Measurements from ENCODE around the gene TACR2.

The TACR2 gene

DNA sequence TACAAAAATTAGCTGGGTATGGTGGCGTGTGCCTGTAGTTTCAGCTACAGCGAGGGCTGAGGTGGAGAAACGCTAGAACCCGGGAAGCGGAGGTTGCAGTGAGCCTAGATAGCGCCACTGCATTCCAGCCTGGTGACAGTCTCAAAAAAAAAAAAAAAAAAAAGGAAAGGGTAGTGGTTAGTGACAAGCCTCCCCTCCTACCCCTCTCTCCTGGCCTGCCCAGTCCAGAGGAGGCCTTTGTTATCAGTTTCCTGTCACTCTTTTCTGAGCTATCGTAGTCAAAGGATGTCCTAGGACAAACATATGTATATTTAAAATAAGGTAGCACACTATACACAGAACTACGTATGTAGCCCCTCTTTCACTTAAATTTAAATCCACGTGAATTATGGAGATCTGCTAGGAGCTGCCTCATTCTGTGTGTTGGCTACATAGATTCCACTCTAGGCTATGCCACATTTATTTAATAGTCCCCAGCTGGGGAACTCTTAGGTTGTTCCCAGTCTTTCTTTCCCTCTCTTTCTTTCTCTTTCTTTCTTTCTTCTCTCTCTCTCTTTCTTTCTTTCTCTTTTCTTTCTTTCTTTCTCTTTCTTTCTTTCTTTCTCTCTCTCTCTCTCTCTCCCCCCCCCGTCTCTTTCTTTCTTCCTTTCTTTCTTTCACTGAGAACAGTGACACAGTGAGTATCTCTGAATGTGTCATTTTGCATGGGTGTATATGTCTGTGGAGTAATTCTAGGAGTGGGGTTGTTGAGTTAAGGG is 38.5 kb upstream of the TACR2 start:
- TF ChIP-seq TAF1 (IDR thresholded peaks at IDR 0.05; ENCODE audit: borderline replicate concordance, insufficient read depth, low read length) (no peak), FOXP2 (optimal IDR thresholded peaks at IDR 0.05; ENCODE audit: borderline replicate concordance, extremely low read depth, extremely low read length, insufficient read depth) (no peak), SIN3A (IDR thresholded peaks at IDR 0.05; ENCODE audit: borderline replicate concordance, insufficient read depth, low read length) (no peak), POLR2AphosphoS5 (IDR thresholded peaks at IDR 0.05; ENCODE audit: low read depth, low read length) (no peak)
- TF ChIP-seq, protein P1, sequence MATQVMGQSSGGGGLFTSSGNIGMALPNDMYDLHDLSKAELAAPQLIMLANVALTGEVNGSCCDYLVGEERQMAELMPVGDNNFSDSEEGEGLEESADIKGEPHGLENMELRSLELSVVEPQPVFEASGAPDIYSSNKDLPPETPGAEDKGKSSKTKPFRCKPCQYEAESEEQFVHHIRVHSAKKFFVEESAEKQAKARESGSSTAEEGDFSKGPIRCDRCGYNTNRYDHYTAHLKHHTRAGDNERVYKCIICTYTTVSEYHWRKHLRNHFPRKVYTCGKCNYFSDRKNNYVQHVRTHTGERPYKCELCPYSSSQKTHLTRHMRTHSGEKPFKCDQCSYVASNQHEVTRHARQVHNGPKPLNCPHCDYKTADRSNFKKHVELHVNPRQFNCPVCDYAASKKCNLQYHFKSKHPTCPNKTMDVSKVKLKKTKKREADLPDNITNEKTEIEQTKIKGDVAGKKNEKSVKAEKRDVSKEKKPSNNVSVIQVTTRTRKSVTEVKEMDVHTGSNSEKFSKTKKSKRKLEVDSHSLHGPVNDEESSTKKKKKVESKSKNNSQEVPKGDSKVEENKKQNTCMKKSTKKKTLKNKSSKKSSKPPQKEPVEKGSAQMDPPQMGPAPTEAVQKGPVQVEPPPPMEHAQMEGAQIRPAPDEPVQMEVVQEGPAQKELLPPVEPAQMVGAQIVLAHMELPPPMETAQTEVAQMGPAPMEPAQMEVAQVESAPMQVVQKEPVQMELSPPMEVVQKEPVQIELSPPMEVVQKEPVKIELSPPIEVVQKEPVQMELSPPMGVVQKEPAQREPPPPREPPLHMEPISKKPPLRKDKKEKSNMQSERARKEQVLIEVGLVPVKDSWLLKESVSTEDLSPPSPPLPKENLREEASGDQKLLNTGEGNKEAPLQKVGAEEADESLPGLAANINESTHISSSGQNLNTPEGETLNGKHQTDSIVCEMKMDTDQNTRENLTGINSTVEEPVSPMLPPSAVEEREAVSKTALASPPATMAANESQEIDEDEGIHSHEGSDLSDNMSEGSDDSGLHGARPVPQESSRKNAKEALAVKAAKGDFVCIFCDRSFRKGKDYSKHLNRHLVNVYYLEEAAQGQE (IDR thresholded peaks at IDR 0.05; ENCODE audit: insufficient read depth in 1 of 2, low read depth in 2 of 2, low read length in 2 of 2): no peak

DNA sequence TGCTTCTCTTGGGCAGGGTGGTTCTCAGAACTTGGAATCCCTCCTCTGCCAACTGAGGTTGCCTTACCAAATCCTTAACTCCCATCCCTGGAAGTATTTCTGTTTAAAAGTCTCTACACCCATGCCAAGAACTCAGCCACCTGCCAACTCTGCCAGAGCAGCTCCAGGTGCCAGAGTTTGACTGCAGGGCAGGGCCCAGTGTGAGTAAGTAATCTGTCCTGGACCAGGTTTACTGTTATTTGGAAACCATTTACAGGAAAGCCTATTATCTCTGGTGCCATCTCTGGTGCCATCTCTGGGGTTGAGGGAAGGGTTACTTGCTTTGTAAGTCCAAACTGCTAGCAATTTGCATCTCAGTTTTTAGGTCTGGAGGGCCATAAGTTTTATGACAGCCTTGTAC is 37.1 kb upstream of the TACR2 start:
- TF ChIP-seq SIN3A (IDR thresholded peaks at IDR 0.05; ENCODE audit: borderline replicate concordance, insufficient read depth, low read length): no peak
- no peak for TF ChIP-seq TAF1 (IDR thresholded peaks at IDR 0.05; ENCODE audit: borderline replicate concordance, insufficient read depth, low read length)
- no peak for TF ChIP-seq POLR2AphosphoS5 (IDR thresholded peaks at IDR 0.05; ENCODE audit: low read depth, low read length)
- TF ChIP-seq, protein P1 (IDR thresholded peaks at IDR 0.05; ENCODE audit: insufficient read depth in 1 of 2, low read depth in 2 of 2, low read length in 2 of 2): no peak
- TF ChIP-seq FOXP2 (optimal IDR thresholded peaks at IDR 0.05; ENCODE audit: borderline replicate concordance, extremely low read depth, extremely low read length, insufficient read depth): no peak

DNA sequence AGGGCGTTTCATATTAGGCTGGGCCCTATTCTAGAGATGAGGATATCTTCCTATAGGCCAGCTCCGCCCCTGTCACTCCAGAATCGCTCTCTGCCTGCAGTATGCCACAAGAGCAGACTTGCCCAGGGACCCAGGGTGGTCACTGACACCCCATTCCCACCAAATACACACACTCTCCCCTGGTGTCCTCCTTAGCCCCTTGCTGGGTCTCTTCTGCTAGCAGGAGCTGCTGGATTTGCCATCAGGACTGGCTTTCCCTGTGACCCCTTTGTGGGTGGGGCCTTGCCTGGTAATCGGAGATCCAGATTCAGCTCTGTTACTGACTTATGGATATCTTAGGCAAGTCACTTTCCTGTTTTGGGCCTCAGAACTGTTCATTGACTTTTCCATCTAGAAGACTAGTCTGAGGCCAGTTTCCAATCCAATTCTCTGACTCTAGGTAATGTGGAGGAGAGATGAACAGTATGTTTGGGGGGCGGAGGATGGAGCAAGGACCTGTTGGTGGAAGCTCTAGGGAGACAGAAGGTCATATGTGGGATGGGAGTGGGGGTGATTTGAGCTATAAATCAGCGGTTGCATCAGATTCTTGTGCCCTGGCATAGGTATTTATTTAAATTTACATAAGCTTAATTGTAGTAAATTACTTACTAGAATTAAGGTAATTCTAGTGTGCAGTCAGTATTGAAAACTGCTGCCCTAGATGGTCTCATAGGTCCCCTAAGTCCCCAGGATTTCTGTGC is 36.1 kb upstream of the TACR2 start:
- TF ChIP-seq, protein P1 (IDR thresholded peaks at IDR 0.05; ENCODE audit: insufficient read depth in 1 of 2, low read depth in 2 of 2, low read length in 2 of 2): no peak
- TF ChIP-seq FOXP2 (optimal IDR thresholded peaks at IDR 0.05; ENCODE audit: borderline replicate concordance, extremely low read depth, extremely low read length, insufficient read depth) (no peak), TAF1 (IDR thresholded peaks at IDR 0.05; ENCODE audit: borderline replicate concordance, insufficient read depth, low read length) (no peak), POLR2AphosphoS5 (IDR thresholded peaks at IDR 0.05; ENCODE audit: low read depth, low read length) (no peak), SIN3A (IDR thresholded peaks at IDR 0.05; ENCODE audit: borderline replicate concordance, insufficient read depth, low read length) (no peak)

DNA sequence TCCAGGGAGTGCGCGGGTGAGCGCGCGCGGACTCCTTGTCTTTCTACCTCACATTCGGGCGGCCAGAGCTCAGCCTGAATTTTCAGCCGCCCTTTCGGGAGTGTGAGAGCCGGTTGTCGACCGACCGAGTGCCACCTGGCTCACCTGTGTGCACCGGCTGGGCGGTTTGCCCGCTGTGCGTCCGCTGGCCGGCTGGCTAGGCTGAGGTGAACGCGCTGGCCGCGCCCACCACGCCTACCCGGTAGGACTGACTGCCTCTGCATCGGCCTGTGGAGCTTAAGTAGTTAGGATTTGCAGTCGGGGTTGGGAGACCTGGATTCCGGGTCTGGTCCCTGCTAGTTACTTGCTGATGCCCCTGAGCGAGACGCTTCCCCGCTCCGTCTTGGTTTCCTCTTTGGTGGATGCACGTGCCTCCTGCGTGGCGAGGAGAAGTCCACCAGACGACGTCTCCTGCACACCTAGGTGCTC is 35.1 kb upstream of the TACR2 start:
- TF ChIP-seq, protein P1 (IDR thresholded peaks at IDR 0.05; ENCODE audit: insufficient read depth in 1 of 2, low read depth in 2 of 2, low read length in 2 of 2): no peak
- TF ChIP-seq FOXP2 (optimal IDR thresholded peaks at IDR 0.05; ENCODE audit: borderline replicate concordance, extremely low read depth, extremely low read length, insufficient read depth): no peak
- TF ChIP-seq POLR2AphosphoS5 (IDR thresholded peaks at IDR 0.05; ENCODE audit: low read depth, low read length): no peak
- TF ChIP-seq TAF1 (IDR thresholded peaks at IDR 0.05; ENCODE audit: borderline replicate concordance, insufficient read depth, low read length): no peak
- TF ChIP-seq SIN3A (IDR thresholded peaks at IDR 0.05; ENCODE audit: borderline replicate concordance, insufficient read depth, low read length): no peak

All from PFSK-1 (cell line).